ENCODE data around the gene MYOM1.

Gene MYOM1

GRCh38 chr18:3147935-3148554, 71.7 kb downstream of the MYOM1 start:
- no peak for DNase-seq

DNA sequence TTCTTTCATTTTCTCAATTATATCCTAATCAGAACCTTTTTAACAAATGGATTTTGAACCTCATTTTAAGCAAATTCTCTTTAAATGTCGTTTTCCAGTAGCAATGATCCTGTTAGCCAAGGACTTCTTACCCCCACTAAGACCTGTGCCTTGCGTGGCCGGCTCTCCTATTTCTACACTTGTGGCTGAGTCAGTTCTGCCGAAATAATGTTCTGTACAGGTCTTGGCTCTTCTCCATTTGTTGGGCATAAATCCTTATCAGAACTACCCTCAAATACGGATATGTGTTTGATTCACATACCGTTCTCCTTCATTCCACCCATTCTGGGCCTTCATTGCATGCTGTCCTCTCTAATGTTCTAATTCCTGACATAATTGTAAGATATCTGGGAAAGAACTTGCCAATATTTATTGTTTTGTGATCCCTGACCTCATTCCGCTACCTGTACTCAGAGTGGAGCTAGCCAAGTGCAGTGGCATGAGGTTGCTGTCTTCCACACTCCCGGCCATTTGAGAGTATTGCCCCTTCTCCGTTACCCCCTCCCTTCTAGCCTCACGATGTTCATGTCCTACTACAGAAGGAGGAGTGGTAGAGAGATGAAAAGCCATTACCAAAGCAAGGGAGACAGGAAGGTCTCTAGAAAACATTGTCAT, 78.7 kb downstream of the MYOM1 start:
- DNase-seq, result no peak

- DNase-seq, result no peak
These were observed 79.4 kb downstream of the MYOM1 start for GRCh38 chr18:3140342-3140741.

DNA sequence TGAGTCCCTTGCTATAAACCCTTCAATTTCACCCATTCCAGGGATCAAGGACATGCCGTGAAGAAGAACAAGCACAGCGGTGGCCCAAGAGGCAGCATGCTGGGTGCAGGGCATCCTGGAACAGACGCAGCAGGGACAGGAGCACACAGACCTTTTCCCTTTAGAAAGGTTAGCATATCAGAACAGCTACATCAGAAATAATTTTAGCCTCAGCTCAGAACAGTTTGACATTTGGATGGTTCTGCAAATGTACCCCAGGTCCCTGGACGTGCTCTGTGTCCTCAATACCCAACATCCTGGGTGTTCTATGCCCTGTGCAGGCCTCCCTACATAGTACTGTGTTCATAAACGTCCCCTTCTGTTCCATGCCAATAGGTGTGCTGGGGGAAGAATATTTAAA, 80.4 kb downstream of the MYOM1 start:
- DNase-seq, result no peak

- DNase-seq, result no peak
These were observed 81.3 kb downstream of the MYOM1 start for GRCh38 chr18:3138274-3138975.

DNA sequence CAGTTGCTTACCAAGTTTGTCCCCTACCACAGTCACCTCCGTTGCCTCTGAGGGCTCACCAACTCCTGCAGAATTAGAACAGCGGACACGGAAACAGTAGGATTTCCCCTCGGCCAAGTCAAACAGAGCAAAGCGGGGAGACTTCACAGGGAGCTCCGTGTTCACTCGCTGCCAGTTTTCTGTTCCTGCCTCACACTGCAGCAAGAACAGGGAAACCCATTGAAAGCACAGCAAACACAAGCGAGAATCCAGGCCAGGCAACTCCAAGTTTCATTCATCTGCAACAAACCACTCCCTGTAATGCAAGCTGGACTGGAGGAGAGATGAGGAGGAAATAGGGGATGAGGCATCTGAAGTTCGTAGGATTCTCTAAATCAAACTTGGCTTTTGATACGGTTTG, 84.2 kb downstream of the MYOM1 start:
- DNase-seq, result no peak

GRCh38 chr18:3132700-3133099, 87.1 kb downstream of the MYOM1 start:
- no peak for DNase-seq

DNA sequence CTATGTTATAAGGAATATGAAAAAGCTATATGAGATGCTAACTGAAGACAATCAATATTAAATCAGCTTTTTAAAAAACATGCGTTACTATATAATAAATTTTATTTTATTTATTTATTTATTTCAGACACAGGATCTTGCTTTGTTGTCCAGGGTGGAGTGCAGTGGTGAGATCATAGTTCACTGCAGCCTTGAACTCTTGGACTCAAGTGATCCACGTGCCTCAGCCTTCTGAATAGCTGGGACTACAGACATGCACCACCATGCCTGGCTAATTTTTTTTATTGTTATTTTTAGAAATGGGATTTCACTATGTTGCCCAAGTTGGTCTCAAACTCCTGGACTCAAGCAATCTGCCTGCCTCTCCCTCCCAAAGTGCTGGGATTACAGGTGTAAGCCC, 89.4 kb downstream of the MYOM1 start:
- DNase-seq, result no peak

DNA sequence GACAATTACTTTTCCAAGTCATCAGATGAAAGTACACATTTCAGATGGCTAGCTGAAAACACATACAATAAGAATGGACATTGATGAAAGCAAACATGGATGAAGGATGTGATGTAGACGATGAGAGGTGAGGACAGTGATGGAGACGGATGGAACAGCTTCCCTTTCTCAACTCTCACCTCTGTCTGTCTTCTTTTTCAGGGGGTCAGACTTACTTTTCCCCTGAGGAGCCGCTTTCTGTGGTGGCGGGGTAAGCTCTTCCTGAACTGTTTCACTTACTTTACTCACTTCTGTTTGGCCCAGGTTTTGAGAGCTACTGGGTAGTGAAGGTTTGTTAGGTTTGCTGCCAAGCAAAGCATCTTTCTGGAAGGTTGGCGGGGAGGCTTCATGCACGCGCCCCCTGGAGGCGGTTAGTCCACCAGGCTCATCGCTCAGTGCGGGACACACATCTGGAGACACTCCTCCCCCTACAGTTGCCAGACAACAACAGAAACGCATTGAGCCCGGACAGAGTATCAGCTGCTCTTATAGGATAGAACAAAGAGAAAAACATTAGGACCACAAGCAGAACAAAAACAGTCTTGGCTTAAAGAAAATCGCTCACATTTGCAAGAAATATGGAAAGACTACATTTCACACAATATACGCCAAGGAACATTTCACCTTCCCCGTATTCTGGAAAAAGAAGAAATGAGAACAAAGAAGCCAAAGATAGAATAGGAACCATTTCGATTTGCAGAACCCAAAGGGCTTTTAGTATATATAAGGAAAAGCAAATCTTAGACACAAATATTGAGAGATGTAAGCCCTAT, 90.5 kb downstream of the MYOM1 start:
- DNase-seq, result peak; percentile 82 to 85

DNA sequence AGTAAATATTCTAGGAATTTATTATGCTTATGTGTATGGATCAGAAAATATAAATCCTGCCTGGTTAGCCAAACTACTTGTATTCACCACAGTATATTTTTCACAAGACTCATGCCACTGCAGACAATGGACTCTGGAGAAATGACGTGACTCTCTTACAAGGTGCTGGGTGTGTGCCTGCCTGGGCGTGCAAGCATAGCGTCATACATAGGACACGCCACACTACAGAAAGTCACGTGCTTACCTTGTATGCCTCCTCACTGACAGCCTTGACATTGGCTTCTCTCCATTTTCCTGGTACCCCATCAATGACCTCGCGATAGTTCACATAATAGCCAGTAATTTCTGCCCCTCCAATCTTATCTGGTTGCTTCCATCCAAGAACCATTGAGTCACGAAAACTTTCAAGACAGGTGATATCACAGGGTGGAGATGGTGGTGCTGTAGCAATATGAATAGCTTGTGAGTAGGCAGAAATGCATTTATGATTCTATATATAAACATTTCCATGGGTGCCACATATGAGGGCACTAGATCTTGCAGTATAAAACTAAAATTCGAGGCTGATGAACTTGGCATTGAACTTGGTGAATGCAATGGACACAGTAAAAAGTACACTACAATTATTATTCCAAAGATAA, 93.2 kb downstream of the MYOM1 start:
- DNase-seq, result no peak

GRCh38 chr18:3124822-3125221, 94.9 kb downstream of the MYOM1 start:
- DNase-seq, result no peak

- no peak for DNase-seq
These were observed 96.9 kb downstream of the MYOM1 start for GRCh38 chr18:3122851-3123250.

GRCh38 chr18:3121259-3121658, 98.5 kb downstream of the MYOM1 start:
- DNase-seq, result no peak

GRCh38 chr18:3120356-3120755, 99.4 kb downstream of the MYOM1 start:
- DNase-seq, result no peak

DNA sequence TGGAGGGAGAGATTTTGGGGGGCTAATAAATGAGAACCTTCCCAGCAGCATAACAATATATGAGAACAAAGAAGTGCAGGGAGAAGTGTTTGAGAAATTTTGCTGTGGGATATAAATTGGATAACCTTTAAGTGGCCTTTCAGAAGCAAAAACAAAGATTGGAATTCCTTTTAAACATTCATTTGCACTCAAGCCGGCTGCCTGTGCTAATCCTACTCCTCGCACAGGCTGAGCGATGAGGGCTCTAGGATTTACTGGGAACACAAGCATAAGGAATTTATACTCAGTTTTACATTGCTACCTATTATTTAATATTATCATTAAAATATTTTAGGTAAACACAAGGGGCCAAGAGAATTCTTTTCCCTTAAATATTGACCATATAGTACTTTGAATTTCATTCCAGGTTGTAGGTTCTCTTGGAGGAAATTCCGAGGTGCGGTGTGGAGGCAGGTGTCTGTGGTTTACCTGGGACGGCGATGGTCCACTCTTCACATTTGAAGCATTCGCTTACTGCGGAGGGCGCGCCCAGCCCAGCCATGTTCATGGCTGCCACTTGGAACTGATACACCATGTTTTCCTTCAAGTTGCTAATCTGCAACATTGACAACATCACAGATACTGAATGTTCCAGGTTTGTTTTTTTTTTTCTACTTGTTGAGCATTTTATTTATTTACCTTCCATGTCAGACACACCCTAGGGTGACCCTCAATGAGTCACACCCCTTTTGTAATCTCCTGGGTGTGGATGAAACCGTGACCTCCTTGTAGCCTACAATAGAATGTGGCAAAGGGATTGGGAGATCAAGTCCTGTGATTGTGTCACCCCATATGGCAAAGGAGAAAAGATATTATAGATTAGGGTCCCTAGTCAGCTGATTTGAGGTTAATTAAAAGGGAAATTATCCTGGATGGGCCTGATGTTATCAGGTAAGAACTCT, 100.1 kb downstream of the MYOM1 start:
- no peak for DNase-seq

- no peak for DNase-seq
These were observed 101.4 kb downstream of the MYOM1 start for GRCh38 chr18:3118195-3119010.

- no peak for DNase-seq
These were observed 102.1 kb downstream of the MYOM1 start for GRCh38 chr18:3117493-3118192.

- DNase-seq, result no peak
These were observed 104.2 kb downstream of the MYOM1 start for GRCh38 chr18:3115447-3116030.

DNA sequence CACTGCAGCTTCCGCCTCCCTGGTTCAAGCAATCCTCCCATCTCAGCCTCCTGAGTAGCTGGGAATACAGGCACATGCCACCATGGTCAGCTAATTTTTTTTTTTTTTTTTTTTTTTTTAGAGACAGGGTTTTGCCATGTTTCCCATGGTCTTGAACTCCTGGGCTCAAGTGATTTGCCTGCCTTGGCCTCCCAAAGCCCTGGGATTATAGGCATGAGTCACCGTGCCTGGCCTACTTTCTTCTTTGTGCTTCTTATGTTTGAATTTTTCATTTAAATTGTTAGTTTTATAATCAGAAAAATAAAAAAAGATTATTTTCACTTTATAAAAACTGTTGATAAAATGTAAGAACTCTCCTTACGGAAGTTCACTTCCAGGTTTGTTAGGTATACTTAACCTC, 105.3 kb downstream of the MYOM1 start:
- no peak for DNase-seq

DNA sequence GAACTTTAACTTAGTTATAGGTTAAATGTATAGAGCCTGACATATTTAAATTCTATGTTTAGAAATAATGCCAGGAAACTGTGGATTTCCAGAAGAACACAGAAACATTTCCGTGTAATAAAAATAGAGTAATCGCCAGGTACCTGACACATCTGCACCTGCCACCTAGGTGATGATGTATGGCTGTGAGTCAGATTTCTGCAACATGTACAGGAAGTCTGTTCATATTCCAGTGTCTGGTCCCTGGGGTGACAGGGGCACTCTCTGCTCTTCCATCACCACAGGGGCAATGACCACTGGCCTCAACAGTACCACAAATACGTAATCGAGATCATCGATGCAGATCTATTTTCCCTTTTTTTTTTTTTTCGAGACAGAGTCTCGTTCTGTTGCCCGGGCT, 105.7 kb downstream of the MYOM1 start:
- DNase-seq, result no peak

Data from CD4-positive, alpha-beta T cell treated with Interleukin-4 for 1 hour (primary cell).